Effector memory CD8-positive, alpha-beta T cell (primary cell): Measurements from ENCODE around the gene DAPP1.

Experiments
- ATAC-seq: fragments of 150-1000 bp; cut with Tn5 transposase; replicated peaks from 2 replicates; pipeline ENCODE4 v1.10.0; 2021; ENCODE audit warnings: mild to moderate bottlenecking, moderate library complexity
- DNase-seq, 3 experiments: peaks; one replicate each; pipeline ENCODE4 v3.0.0; 2021
- H3K27ac Mint-ChIP-seq, 2 donors: one replicate each; pipeline ENCODE4 v1.8.0; 2022; ENCODE audit warnings: mild to moderate bottlenecking in 2 of 2, mixed read lengths in 2 of 2, moderate library complexity in 2 of 2
- H3K27me3 Mint-ChIP-seq, 2 donors: one replicate each; pipeline ENCODE4 v1.8.0; 2022; ENCODE audit warnings: mixed read lengths in 2 of 2
- H3K36me3 Mint-ChIP-seq: one replicate; pipeline ENCODE4 v1.8.0; 2022; ENCODE audit warnings: mild to moderate bottlenecking, moderate library complexity, mixed read lengths; ENCODE audit not compliant: insufficient read depth
- H3K4me1 Mint-ChIP-seq, 2 donors: one replicate each; pipeline ENCODE4 v1.8.0; 2022; ENCODE audit warnings: low read depth in 2 of 2, mixed read lengths in 2 of 2
- H3K4me3 Mint-ChIP-seq, 2 donors: one replicate each; pipeline ENCODE4 v1.8.0; 2022; ENCODE audit warnings: mild to moderate bottlenecking in 2 of 2, mixed read lengths in 2 of 2, moderate library complexity in 2 of 2
- H3K9me3 Mint-ChIP-seq, 2 donors: one replicate each; pipeline ENCODE4 v1.8.0; 2022; ENCODE audit warnings: mixed read lengths in 2 of 2

Gene DAPP1

GRCh38 chr4:99876946-99877345 lies 60.3 kb downstream of the DAPP1 start:
- no peaks in the 10 kb centered on the region for H3K9me3 Mint-ChIP-seq
- no peaks in the 10 kb centered on the region for H3K27me3 Mint-ChIP-seq
- no peak overlapping the region for H3K4me3 Mint-ChIP-seq
- peaks cover 0 to 4% of the 10 kb centered on the region in 2 donors for H3K4me1 Mint-ChIP-seq
- no peak overlapping the region for H3K27ac Mint-ChIP-seq
- peaks cover 32% of the 10 kb centered on the region for H3K36me3 Mint-ChIP-seq
- ATAC-seq: no peak
- DNase-seq: no peak

- no peaks in the 10 kb centered on the region for H3K27me3 Mint-ChIP-seq
- ATAC-seq (no peak), DNase-seq (no peak)
- H3K27ac Mint-ChIP-seq: no peak overlapping the region
- H3K4me1 Mint-ChIP-seq: peaks cover 0 to 4% of the 10 kb centered on the region in 2 donors
- peaks cover 41% of the 10 kb centered on the region for H3K36me3 Mint-ChIP-seq
- no peak overlapping the region for H3K4me3 Mint-ChIP-seq
- no peaks in the 10 kb centered on the region for H3K9me3 Mint-ChIP-seq
Observed at GRCh38 chr4:99878604-99879003, 62.0 kb downstream of the DAPP1 start.

- no peaks in the 10 kb centered on the region for H3K9me3 Mint-ChIP-seq
- no peak overlapping the region for H3K27ac Mint-ChIP-seq
- no peak for ATAC-seq
- H3K36me3 Mint-ChIP-seq: peaks cover 50% of the 10 kb centered on the region
- no peaks in the 10 kb centered on the region for H3K27me3 Mint-ChIP-seq
- no peak for DNase-seq
- peaks cover 0 to 4% of the 10 kb centered on the region in 2 donors for H3K4me1 Mint-ChIP-seq
- H3K4me3 Mint-ChIP-seq: no peak overlapping the region
Observed at GRCh38 chr4:99879458-99879857, 62.8 kb downstream of the DAPP1 start.

- Mint-ChIP-seq H3K4me1 (peaks cover 2 to 5% of the 10 kb centered on the region in 2 donors), H3K4me3 (no peak overlapping the region), H3K36me3 (peaks cover 57% of the 10 kb centered on the region), H3K27me3 (no peaks in the 10 kb centered on the region), H3K27ac (no peak overlapping the region), H3K9me3 (no peaks in the 10 kb centered on the region)
- DNase-seq: peak; percentile 11 to 16 (median 16)
- ATAC-seq: no peak
Observed at GRCh38 chr4:99885063-99885664, 68.5 kb downstream of the DAPP1 start.

GRCh38 chr4:99885687-99886086 lies 69.1 kb downstream of the DAPP1 start:
- no peaks in the 10 kb centered on the region for H3K9me3 Mint-ChIP-seq
- peaks cover 52% of the 10 kb centered on the region for H3K36me3 Mint-ChIP-seq
- H3K4me1 Mint-ChIP-seq: peaks cover 2 to 7% of the 10 kb centered on the region in 2 donors
- H3K27me3 Mint-ChIP-seq: no peaks in the 10 kb centered on the region
- no peak overlapping the region for H3K4me3 Mint-ChIP-seq
- no peak overlapping the region for H3K27ac Mint-ChIP-seq
- ATAC-seq (no peak), DNase-seq (no peak)

GRCh38 chr4:99886146-99886545 lies 69.5 kb downstream of the DAPP1 start:
- no peak overlapping the region for H3K4me3 Mint-ChIP-seq
- DNase-seq (no peak), ATAC-seq (no peak)
- no peaks in the 10 kb centered on the region for H3K9me3 Mint-ChIP-seq
- no peaks in the 10 kb centered on the region for H3K27me3 Mint-ChIP-seq
- peaks cover 51% of the 10 kb centered on the region for H3K36me3 Mint-ChIP-seq
- no peak overlapping the region for H3K27ac Mint-ChIP-seq
- peaks cover 2 to 12% of the 10 kb centered on the region in 2 donors for H3K4me1 Mint-ChIP-seq

- DNase-seq: no peak
- peaks cover 4 to 17% of the 10 kb centered on the region in 2 donors for H3K4me1 Mint-ChIP-seq
- H3K27ac Mint-ChIP-seq: no peak overlapping the region
- ATAC-seq: no peak
- no peak overlapping the region for H3K4me3 Mint-ChIP-seq
- no peaks in the 10 kb centered on the region for H3K27me3 Mint-ChIP-seq
- no peaks in the 10 kb centered on the region for H3K9me3 Mint-ChIP-seq
- H3K36me3 Mint-ChIP-seq: peaks cover 46% of the 10 kb centered on the region
Observed at GRCh38 chr4:99887837-99888236, 71.2 kb downstream of the DAPP1 start.

GRCh38 chr4:99891351-99891750 lies 74.7 kb downstream of the DAPP1 start:
- no peak overlapping the region for H3K27ac Mint-ChIP-seq
- H3K36me3 Mint-ChIP-seq: peaks cover 11% of the 10 kb centered on the region
- no peak for DNase-seq
- no peaks in the 10 kb centered on the region for H3K27me3 Mint-ChIP-seq
- ATAC-seq: no peak
- peak overlapping the region in 1 of 2 donors; percentile 6 for H3K4me3 Mint-ChIP-seq
- H3K4me1 Mint-ChIP-seq: peaks cover 18 to 34% of the 10 kb centered on the region in 2 donors
- no peaks in the 10 kb centered on the region for H3K9me3 Mint-ChIP-seq

- Mint-ChIP-seq H3K9me3 (no peaks in the 10 kb centered on the region), H3K4me3 (peak overlapping the region; percentile 94 to 96), H3K27ac (peak overlapping the region; percentile 97 to 98), H3K27me3 (no peaks in the 10 kb centered on the region), H3K4me1 (peaks cover 18 to 34% of the 10 kb centered on the region in 2 donors), H3K36me3 (peaks cover 10% of the 10 kb centered on the region)
- DNase-seq: no peak
- ATAC-seq: no peak
Observed at GRCh38 chr4:99893029-99893428, 76.4 kb downstream of the DAPP1 start.

- peak overlapping the region; percentile 97 to 98 for H3K27ac Mint-ChIP-seq
- DNase-seq (no peak), ATAC-seq (no peak)
- peaks cover 10% of the 10 kb centered on the region for H3K36me3 Mint-ChIP-seq
- H3K27me3 Mint-ChIP-seq: no peaks in the 10 kb centered on the region
- no peaks in the 10 kb centered on the region for H3K9me3 Mint-ChIP-seq
- H3K4me3 Mint-ChIP-seq: peak overlapping the region; percentile 94 to 96
- peaks cover 16 to 34% of the 10 kb centered on the region in 2 donors for H3K4me1 Mint-ChIP-seq
Observed at GRCh38 chr4:99893839-99894160, 77.2 kb downstream of the DAPP1 start.

GRCh38 chr4:99894161-99894997 lies 77.8 kb downstream of the DAPP1 start, which contains the start of gene LAMTOR3:
Gene LAMTOR3 (minus strand): TSS chr4:99894427. CDS start chr4:99893963, 464 bp downstream.
- Mint-ChIP-seq H3K27me3 (no peaks in the 10 kb centered on the region), H3K27ac (peak within 1 kb of the TSS; percentile 97 to 98), H3K4me1 (peaks cover 16 to 31% of the 10 kb centered on the region in 2 donors), H3K4me3 (peak within 1 kb of the TSS; percentile 94 to 96), H3K9me3 (no peaks in the 10 kb centered on the region), H3K36me3 (peaks cover 10% of the 10 kb centered on the region)
- ATAC-seq (peak; percentile 99), DNase-seq (peak; percentile 83 to 86 (median 85))

GRCh38 chr4:99894998-99895397 lies 78.4 kb downstream of the DAPP1 start:
- H3K9me3 Mint-ChIP-seq: no peaks in the 10 kb centered on the region
- no peaks in the 10 kb centered on the region for H3K27me3 Mint-ChIP-seq
- peaks cover 8% of the 10 kb centered on the region for H3K36me3 Mint-ChIP-seq
- peak overlapping the region; percentile 97 to 98 for H3K27ac Mint-ChIP-seq
- peaks cover 16 to 29% of the 10 kb centered on the region in 2 donors for H3K4me1 Mint-ChIP-seq
- ATAC-seq: no peak
- no peak for DNase-seq
- peak overlapping the region; percentile 94 to 96 for H3K4me3 Mint-ChIP-seq

GRCh38 chr4:99915449-99915848 lies 98.8 kb downstream of the DAPP1 start:
- peaks cover 27% of the 10 kb centered on the region for H3K36me3 Mint-ChIP-seq
- no peak overlapping the region for H3K4me3 Mint-ChIP-seq
- peak overlapping the region in 1 of 2 donors; percentile 33 for H3K27ac Mint-ChIP-seq
- ATAC-seq (no peak), DNase-seq (no peak)
- no peaks in the 10 kb centered on the region for H3K27me3 Mint-ChIP-seq
- peaks cover 0 to 8% of the 10 kb centered on the region in 2 donors for H3K9me3 Mint-ChIP-seq
- peaks cover 4 to 26% of the 10 kb centered on the region in 2 donors for H3K4me1 Mint-ChIP-seq

GRCh38 chr4:99917575-99917974 lies 100.9 kb downstream of the DAPP1 start:
- H3K4me3 Mint-ChIP-seq: no peak overlapping the region
- no peak overlapping the region for H3K27ac Mint-ChIP-seq
- peaks cover 26% of the 10 kb centered on the region for H3K36me3 Mint-ChIP-seq
- ATAC-seq (no peak), DNase-seq (no peak)
- H3K27me3 Mint-ChIP-seq: no peaks in the 10 kb centered on the region
- peaks cover 0 to 8% of the 10 kb centered on the region in 2 donors for H3K9me3 Mint-ChIP-seq
- peaks cover 4 to 18% of the 10 kb centered on the region in 2 donors for H3K4me1 Mint-ChIP-seq
